GM15510 (cell line): Measurements from ENCODE around the gene RECQL.

Experiments
- POLR2A ChIP-seq: IDR thresholded peaks from 3 replicates; pipeline ENCODE4 v1.6.1; 2011; ENCODE audit warnings: borderline replicate concordance; ENCODE audit not compliant: insufficient read length; ENCODE audit errors: extremely low read depth

RECQL gene

GRCh38 chr12:21523148-21523547 is 21.7 kb upstream of the RECQL start:
- TF ChIP-seq POLR2A: no peak

GRCh38 chr12:21521541-21521940 is 20.1 kb upstream of the RECQL start:
- TF ChIP-seq POLR2A: no peak

- TF ChIP-seq POLR2A: no peak
Measured at GRCh38 chr12:21518451-21518850, 17.0 kb upstream of the RECQL start.

GRCh38 chr12:21516281-21516680 is 14.8 kb upstream of the RECQL start:
- TF ChIP-seq POLR2A: no peak

GRCh38 chr12:21509768-21510167 is 8.3 kb upstream of the RECQL start:
- TF ChIP-seq POLR2A: no peak

GRCh38 chr12:21507849-21508248 is 6.4 kb upstream of the RECQL start:
- no peak for TF ChIP-seq POLR2A

GRCh38 chr12:21505888-21506287 is 4.5 kb upstream of the RECQL start:
- TF ChIP-seq POLR2A: no peak

- no peak for TF ChIP-seq POLR2A
Measured at GRCh38 chr12:21502872-21503271, 1.4 kb upstream of the RECQL start.

GRCh38 chr12:21502164-21502496 is 695 bp upstream of the RECQL start:
- no peak for TF ChIP-seq POLR2A

- TF ChIP-seq POLR2A: no peak
Measured at GRCh38 chr12:21500786-21501257, 613 bp downstream of the RECQL start.

- TF ChIP-seq POLR2A: no peak
Measured at GRCh38 chr12:21499765-21500164, 1.7 kb downstream of the RECQL start.

- TF ChIP-seq POLR2A: no peak
Measured at GRCh38 chr12:21485998-21486397, 15.4 kb downstream of the RECQL start.

- TF ChIP-seq POLR2A: no peak
Measured at GRCh38 chr12:21483531-21483930, 17.9 kb downstream of the RECQL start.

GRCh38 chr12:21478756-21479455 is 22.5 kb downstream of the RECQL start:
- TF ChIP-seq POLR2A: no peak

- no peak for TF ChIP-seq POLR2A
Measured at GRCh38 chr12:21476949-21477348, 24.5 kb downstream of the RECQL start.

GRCh38 chr12:21475552-21475951 is 25.9 kb downstream of the RECQL start:
- no peak for TF ChIP-seq POLR2A
